ENCODE measurements around the gene KRTAP12-2.
A peak's percentile ranks its signal among the peaks of the same experiment; 100 is the strongest.

KRTAP12-2 gene

DNA sequence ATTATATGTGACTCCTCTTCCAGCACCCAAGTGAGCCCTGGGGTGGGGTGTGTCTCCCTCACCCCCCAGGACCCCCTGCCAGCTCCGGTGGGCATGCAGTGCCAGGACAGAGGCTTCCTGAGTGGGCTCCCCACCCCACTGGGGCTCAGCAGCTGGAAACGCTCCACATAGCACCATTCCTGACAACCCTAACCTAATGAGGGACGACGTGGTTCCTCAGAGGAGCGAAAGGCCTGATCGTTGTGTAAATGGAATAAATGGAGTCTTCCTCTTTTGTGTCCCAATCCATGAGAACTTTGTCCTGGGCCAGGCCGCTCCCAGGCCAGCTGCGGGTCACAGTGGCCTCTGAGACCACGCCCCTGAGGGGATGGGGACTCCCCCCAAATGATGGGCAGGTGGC is 46.4 kb upstream of the KRTAP12-2 start:
- Histone ChIP-seq H3K79me2 (ENCODE audit: insufficient read depth, low read length) (no peaks in the 10 kb centered on the region), H3K4me3 (ENCODE audit: insufficient read depth, low read length, poor library complexity, severe bottlenecking) (no peak overlapping the region), H4K20me1 (ENCODE audit: low read depth, low read length) (no peaks in the 10 kb centered on the region), H3K9ac (ENCODE audit: low read length) (no peak overlapping the region), H3K9me3 (ENCODE audit: insufficient read depth, low read length) (no peaks in the 10 kb centered on the region), H3F3A (ENCODE audit: insufficient read depth) (no peaks in the 10 kb centered on the region), H3K36me3 (ENCODE audit: low read length) (no peaks in the 10 kb centered on the region), H3K27me3 (ENCODE audit: low read length) (no peaks in the 10 kb centered on the region), H3K27ac (ENCODE audit: low read depth, low read length) (no peak overlapping the region), H2AFZ (ENCODE audit: low read depth, low read length, severe bottlenecking) (no peak overlapping the region), H3K4me2 (ENCODE audit: low read depth, low read length, poor library complexity, severe bottlenecking) (no peak overlapping the region), H3K9me2 (replicated peaks; ENCODE audit: insufficient read depth, low read length) (no peaks in the 10 kb centered on the region)
- TF ChIP-seq EZH2phosphoT487 (conservative IDR thresholded peaks at IDR 0.05; ENCODE audit: low read length), result no peak
- no peak for TF ChIP-seq CTCF (IDR thresholded peaks at IDR 0.05; ENCODE audit: insufficient read depth, low read length, poor library complexity, severe bottlenecking)

- Histone ChIP-seq H2AFZ (ENCODE audit: low read depth, low read length, severe bottlenecking) (no peak overlapping the region), H3K9me2 (replicated peaks; ENCODE audit: insufficient read depth, low read length) (no peaks in the 10 kb centered on the region), H3K9ac (ENCODE audit: low read length) (no peak overlapping the region), H4K20me1 (ENCODE audit: low read depth, low read length) (no peaks in the 10 kb centered on the region), H3K4me3 (ENCODE audit: insufficient read depth, low read length, poor library complexity, severe bottlenecking) (no peak overlapping the region), H3K9me3 (ENCODE audit: insufficient read depth, low read length) (no peaks in the 10 kb centered on the region), H3F3A (ENCODE audit: insufficient read depth) (no peaks in the 10 kb centered on the region), H3K27me3 (ENCODE audit: low read length) (no peaks in the 10 kb centered on the region), H3K36me3 (ENCODE audit: low read length) (no peaks in the 10 kb centered on the region), H3K27ac (ENCODE audit: low read depth, low read length) (no peak overlapping the region), H3K79me2 (ENCODE audit: insufficient read depth, low read length) (no peaks in the 10 kb centered on the region), H3K4me2 (ENCODE audit: low read depth, low read length, poor library complexity, severe bottlenecking) (no peak overlapping the region)
- TF ChIP-seq EZH2phosphoT487 (conservative IDR thresholded peaks at IDR 0.05; ENCODE audit: low read length), result no peak
- no peak for TF ChIP-seq CTCF (IDR thresholded peaks at IDR 0.05; ENCODE audit: insufficient read depth, low read length, poor library complexity, severe bottlenecking)
Measured at GRCh38 chr21:44712203-44713028, 45.7 kb upstream of the KRTAP12-2 start.

- no peak within 1 kb of the TSS for H2AFZ ChIP-seq (ENCODE audit: low read depth, low read length, severe bottlenecking)
- H3K27me3 ChIP-seq (ENCODE audit: low read length), result no peaks in the 10 kb centered on the region
- H3K36me3 ChIP-seq (ENCODE audit: low read length), result no peaks in the 10 kb centered on the region
- no peaks in the 10 kb centered on the region for H3K79me2 ChIP-seq (ENCODE audit: insufficient read depth, low read length)
- H3K4me3 ChIP-seq (ENCODE audit: insufficient read depth, low read length, poor library complexity, severe bottlenecking), result no peak within 1 kb of the TSS
- no peaks in the 10 kb centered on the region for H3F3A ChIP-seq (ENCODE audit: insufficient read depth)
- H3K4me2 ChIP-seq (ENCODE audit: low read depth, low read length, poor library complexity, severe bottlenecking), result no peak within 1 kb of the TSS
- H3K9ac ChIP-seq (ENCODE audit: low read length), result no peak within 1 kb of the TSS
- H4K20me1 ChIP-seq (ENCODE audit: low read depth, low read length), result no peaks in the 10 kb centered on the region
- no peak within 1 kb of the TSS for H3K27ac ChIP-seq (ENCODE audit: low read depth, low read length)
- H3K9me2 ChIP-seq (replicated peaks; ENCODE audit: insufficient read depth, low read length), result no peaks in the 10 kb centered on the region
- TF ChIP-seq EZH2phosphoT487 (conservative IDR thresholded peaks at IDR 0.05; ENCODE audit: low read length) (0 out of 2 replicates have a peak, but pooled peaks have one; percentile 42), CTCF (IDR thresholded peaks at IDR 0.05; ENCODE audit: insufficient read depth, low read length, poor library complexity, severe bottlenecking) (no peak)
- no peaks in the 10 kb centered on the region for H3K9me3 ChIP-seq (ENCODE audit: insufficient read depth, low read length)
Measured at GRCh38 chr21:44711327-44712202, 44.8 kb upstream of the KRTAP12-2 start, which contains the start of gene TSPEAR. Gene TSPEAR (minus strand): TSS chr21:44711572. CDS start chr21:44711514, 58 bp downstream.

Measured in SU-DHL-6 (cell line).